ENCODE results near the gene ZNF346. TPM values are rescaled to one million over a fixed set of nuclear protein-coding genes. Genes with fewer than 3 reads are reported as not detected.

ZNF346 gene
- total and polyA plus RNA-seq, 2 of the 13 experiments (the other 11 are each of a cell fraction or from before 2014, with no cell fraction given): 8.6 to 19.4 TPM

DNA sequence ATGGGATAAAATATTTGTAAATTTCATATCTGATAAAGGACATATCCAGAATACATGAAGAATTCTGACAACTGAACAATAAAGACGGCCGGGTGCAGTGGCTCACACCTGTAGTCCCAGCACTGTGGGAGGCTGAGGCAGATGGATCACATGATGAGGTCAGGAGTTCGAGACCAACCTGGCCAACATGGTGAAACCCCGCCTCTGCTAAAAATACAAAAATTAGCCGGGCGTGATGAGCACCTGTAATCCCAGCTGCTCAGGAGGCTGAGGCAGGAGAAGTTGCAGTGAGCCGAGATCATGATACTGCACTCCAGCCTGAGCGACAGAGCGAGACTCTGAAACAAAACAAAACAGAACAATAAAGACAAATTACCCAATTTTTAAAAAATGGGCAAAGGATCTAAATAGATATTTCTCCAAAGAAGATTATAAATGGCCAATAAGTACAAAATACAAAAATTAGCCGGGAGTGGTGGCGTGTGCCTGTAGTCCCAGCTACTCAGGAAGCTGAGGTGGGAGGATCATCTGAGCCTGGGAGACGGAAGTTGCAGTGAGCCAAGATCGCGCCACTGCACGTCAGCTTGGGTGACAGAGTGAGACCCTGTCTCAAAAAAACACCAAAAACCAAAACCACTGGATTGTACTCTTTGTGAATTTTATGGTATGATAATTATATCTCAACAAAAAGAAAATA is 101.4 kb downstream of the ZNF346 start:
- Histone ChIP-seq H3K27me3 (ENCODE audit: control insufficient read depth in 1 of 2, insufficient read depth in 2 of 2, low read length in 2 of 2) (no peaks in the 10 kb centered on the region), H3K36me3 (replicated peaks in 1 of 2; ENCODE audit: control insufficient read depth in 1 of 2, insufficient read depth in 2 of 2, low read length in 2 of 2) (no peaks in the 10 kb centered on the region), H3K9ac (ENCODE audit: insufficient read depth, low read depth, low read length) (no peak overlapping the region), H3K79me2 (ENCODE audit: insufficient read depth, low read length) (no peaks in the 10 kb centered on the region), H3K4me1 (ENCODE audit: insufficient read depth, low read length) (no peaks in the 10 kb centered on the region), H3K4me3 (replicated peaks in 1 of 3; ENCODE audit: insufficient read depth in 1 of 3, low read depth in 2 of 3, low read length in 3 of 3) (no peak overlapping the region), H4K20me1 (ENCODE audit: insufficient read depth, low read length) (no peaks in the 10 kb centered on the region), H3K27ac (ENCODE audit: extremely low read length, insufficient read depth, low read length) (no peak overlapping the region), H2AFZ (ENCODE audit: low read length) (no peak overlapping the region), H3K4me2 (ENCODE audit: low read depth, low read length) (no peak overlapping the region), H3K9me3 (ENCODE audit: low read length) (no peaks in the 10 kb centered on the region)
- ChIA-PET CTCF (ENCODE audit: low intra/inter-chr PET ratio, low total read pairs) (no interaction called here), POLR2A (no interaction called here)
- no peak for DNase-seq (ENCODE audit: low spot score)
- in situ Hi-C loops (cut with HindIII; ENCODE audit: extremely low pct_ligation_motif_present, low pct_unique_long_range_greater_than_20kb): loop anchor here (25.0 kb wide), 1 partner anchor 338 kb away; the partner anchor contains the start of gene DBN1
- ATAC-seq: no peak
- BruUV-seq (replicated peaks): no TSS peak
- FAIRE-seq: no peak
- WGBS (ENCODE audit: low lambda C conversion rate): 51% methylated on average over 15 of the region's 15 CpGs
- TF ChIP-seq RNF2 (conservative IDR thresholded peaks at IDR 0.05; ENCODE audit: low read depth): no peak
- TF ChIP-seq ZNF549 (CRISPR knock-in tag; IDR thresholded peaks at IDR 0.05): no peak
- no peak for TF ChIP-seq HOXD1 (CRISPR knock-in tag; IDR thresholded peaks at IDR 0.05)
- TF ChIP-seq, protein P1, sequence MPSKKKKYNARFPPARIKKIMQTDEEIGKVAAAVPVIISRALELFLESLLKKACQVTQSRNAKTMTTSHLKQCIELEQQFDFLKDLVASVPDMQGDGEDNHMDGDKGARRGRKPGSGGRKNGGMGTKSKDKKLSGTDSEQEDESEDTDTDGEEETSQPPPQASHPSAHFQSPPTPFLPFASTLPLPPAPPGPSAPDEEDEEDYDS (CRISPR knock-in tag; IDR thresholded peaks at IDR 0.05): no peak
- TF ChIP-seq NRL (CRISPR knock-in tag; IDR thresholded peaks at IDR 0.05; ENCODE audit: borderline replicate concordance): no peak
- intact Hi-C loops (cut with micrococcal nuclease; ENCODE audit: unreplicated experiment): no loop called here

DNA sequence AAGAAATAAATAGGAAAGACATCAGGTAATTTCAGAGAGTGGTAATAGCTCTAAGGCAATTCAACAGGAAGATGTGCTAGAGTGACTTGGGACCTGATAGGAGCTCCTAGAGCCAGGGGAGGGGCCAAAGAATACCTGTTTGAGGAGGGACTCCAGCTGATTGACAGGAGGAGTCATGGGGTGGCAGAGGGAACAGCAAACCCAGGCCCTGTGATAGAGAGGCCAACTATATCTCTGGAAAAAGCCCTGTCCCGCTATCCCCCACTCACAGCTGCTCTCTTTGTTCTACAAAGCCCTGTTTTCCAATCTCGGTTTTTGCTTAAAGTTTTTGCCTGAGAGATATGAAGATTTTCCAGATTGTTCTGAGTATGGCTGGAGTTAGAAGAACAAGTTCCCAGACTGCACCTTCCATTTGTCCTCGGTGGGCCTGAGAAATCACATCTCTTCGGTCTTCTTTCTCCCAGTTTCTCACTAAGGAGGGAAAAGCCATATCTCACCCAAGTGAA is 102.0 kb downstream of the ZNF346 start:
- Histone ChIP-seq H3K27ac (ENCODE audit: extremely low read length, insufficient read depth, low read length) (no peak overlapping the region), H3K4me3 (replicated peaks in 1 of 3; ENCODE audit: insufficient read depth in 1 of 3, low read depth in 2 of 3, low read length in 3 of 3) (no peak overlapping the region), H4K20me1 (ENCODE audit: insufficient read depth, low read length) (no peaks in the 10 kb centered on the region), H3K9ac (ENCODE audit: insufficient read depth, low read depth, low read length) (no peak overlapping the region), H3K36me3 (replicated peaks in 1 of 2; ENCODE audit: control insufficient read depth in 1 of 2, insufficient read depth in 2 of 2, low read length in 2 of 2) (no peaks in the 10 kb centered on the region), H3K4me2 (ENCODE audit: low read depth, low read length) (no peak overlapping the region), H3K9me3 (ENCODE audit: low read length) (no peaks in the 10 kb centered on the region), H3K79me2 (ENCODE audit: insufficient read depth, low read length) (no peaks in the 10 kb centered on the region), H3K27me3 (ENCODE audit: control insufficient read depth in 1 of 2, insufficient read depth in 2 of 2, low read length in 2 of 2) (no peaks in the 10 kb centered on the region), H2AFZ (ENCODE audit: low read length) (no peak overlapping the region), H3K4me1 (ENCODE audit: insufficient read depth, low read length) (no peaks in the 10 kb centered on the region)
- ChIA-PET POLR2A (no interaction called here), CTCF (ENCODE audit: low intra/inter-chr PET ratio, low total read pairs) (no interaction called here)
- TF ChIP-seq ZNF543 (CRISPR knock-in tag; IDR thresholded peaks at IDR 0.05): no peak
- TF ChIP-seq CBX2 (IDR thresholded peaks at IDR 0.05; ENCODE audit: low read depth, low read length): no peak
- TF ChIP-seq CBX2 (CRISPR knock-in tag; IDR thresholded peaks at IDR 0.05; ENCODE audit: low read depth): no peak
- TF ChIP-seq, protein P2, sequence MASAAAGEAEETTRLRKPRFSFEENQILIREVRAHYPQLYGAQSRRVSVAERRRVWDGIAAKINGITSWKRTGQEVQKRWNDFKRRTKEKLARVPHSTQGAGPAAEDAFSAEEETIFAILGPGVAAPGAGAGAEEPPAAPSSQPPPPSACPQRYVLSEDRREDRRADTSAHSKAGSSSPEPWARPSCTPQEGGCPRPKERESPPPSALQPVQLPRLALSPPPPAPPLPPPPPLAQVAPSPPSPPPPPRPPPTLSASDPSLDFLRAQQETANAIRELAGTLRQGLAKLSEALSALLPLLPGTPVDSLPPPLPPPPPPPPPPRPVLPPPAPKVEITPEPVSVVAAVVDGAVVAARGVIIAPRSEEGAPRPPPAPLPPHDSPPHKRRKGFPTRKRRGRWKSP (CRISPR knock-in tag; IDR thresholded peaks at IDR 0.05): no peak
- TF ChIP-seq ZNF850 (CRISPR knock-in tag; conservative IDR thresholded peaks at IDR 0.05): no peak
- no peak for TF ChIP-seq PAWR (CRISPR knock-in tag; IDR thresholded peaks at IDR 0.05; ENCODE audit: borderline replicate concordance)
- TF ChIP-seq RARA (CRISPR knock-in tag; IDR thresholded peaks at IDR 0.05): no peak
- TF ChIP-seq ZNF317 (CRISPR knock-in tag; IDR thresholded peaks at IDR 0.05): no peak
- no peak for TF ChIP-seq POLR2AphosphoS5 (IDR thresholded peaks at IDR 0.05; ENCODE audit: low read depth, low read length)
- TF ChIP-seq MAF1 (CRISPR knock-in tag; IDR thresholded peaks at IDR 0.05; ENCODE audit: borderline replicate concordance): no peak
- intact Hi-C loops (cut with micrococcal nuclease; ENCODE audit: unreplicated experiment): no loop called here
- DNase-seq (ENCODE audit: low spot score) (no peak), ATAC-seq (no peak), FAIRE-seq (no peak)
- in situ Hi-C loops (cut with HindIII; ENCODE audit: extremely low pct_ligation_motif_present, low pct_unique_long_range_greater_than_20kb): loop anchor here (25.0 kb wide), 1 partner anchor 338 kb away; the partner anchor contains the start of gene DBN1
- BruUV-seq (replicated peaks): no TSS peak
- WGBS (ENCODE audit: low lambda C conversion rate): 59% methylated on average over 4 of the region's 4 CpGs
